ENCODE data around the gene MCF2L2.
"Not testable (repeated sequence)": the region's sequence is repeated elsewhere in the genome, so short reads cannot be mapped to it uniquely, and the experiment has no call there.

GRCh38 chr3:183475764-183476162, 47.3 kb upstream of the MCF2L2 start:
- not testable (repeated sequence) for TF ChIP-seq POLR2AphosphoS5 (IDR thresholded peaks at IDR 0.05; ENCODE audit: low read depth); EZH2 (IDR thresholded peaks at IDR 0.05; ENCODE audit: low read depth, unreplicated experiment); REST (IDR thresholded peaks at IDR 0.05; ENCODE audit: unreplicated experiment); CTCF (conservative IDR thresholded peaks at IDR 0.05; ENCODE audit: low read depth in 2 of 2); CREB1 (CRISPR knock-in tag; IDR thresholded peaks at IDR 0.05; ENCODE audit: low read depth); JUNB (IDR thresholded peaks at IDR 0.05; ENCODE audit: unreplicated experiment); EZH2phosphoT487 (IDR thresholded peaks at IDR 0.05; ENCODE audit: unreplicated experiment); ZNF331 (CRISPR knock-in tag; IDR thresholded peaks at IDR 0.05; ENCODE audit: low read depth); NANOG (IDR thresholded peaks at IDR 0.05; ENCODE audit: borderline replicate concordance); STAT1 (IDR thresholded peaks at IDR 0.05; ENCODE audit: unreplicated experiment); ZNF114 (CRISPR knock-in tag; IDR thresholded peaks at IDR 0.05); ETS1 (IDR thresholded peaks at IDR 0.05)
- TF ChIP-seq, protein P1, sequence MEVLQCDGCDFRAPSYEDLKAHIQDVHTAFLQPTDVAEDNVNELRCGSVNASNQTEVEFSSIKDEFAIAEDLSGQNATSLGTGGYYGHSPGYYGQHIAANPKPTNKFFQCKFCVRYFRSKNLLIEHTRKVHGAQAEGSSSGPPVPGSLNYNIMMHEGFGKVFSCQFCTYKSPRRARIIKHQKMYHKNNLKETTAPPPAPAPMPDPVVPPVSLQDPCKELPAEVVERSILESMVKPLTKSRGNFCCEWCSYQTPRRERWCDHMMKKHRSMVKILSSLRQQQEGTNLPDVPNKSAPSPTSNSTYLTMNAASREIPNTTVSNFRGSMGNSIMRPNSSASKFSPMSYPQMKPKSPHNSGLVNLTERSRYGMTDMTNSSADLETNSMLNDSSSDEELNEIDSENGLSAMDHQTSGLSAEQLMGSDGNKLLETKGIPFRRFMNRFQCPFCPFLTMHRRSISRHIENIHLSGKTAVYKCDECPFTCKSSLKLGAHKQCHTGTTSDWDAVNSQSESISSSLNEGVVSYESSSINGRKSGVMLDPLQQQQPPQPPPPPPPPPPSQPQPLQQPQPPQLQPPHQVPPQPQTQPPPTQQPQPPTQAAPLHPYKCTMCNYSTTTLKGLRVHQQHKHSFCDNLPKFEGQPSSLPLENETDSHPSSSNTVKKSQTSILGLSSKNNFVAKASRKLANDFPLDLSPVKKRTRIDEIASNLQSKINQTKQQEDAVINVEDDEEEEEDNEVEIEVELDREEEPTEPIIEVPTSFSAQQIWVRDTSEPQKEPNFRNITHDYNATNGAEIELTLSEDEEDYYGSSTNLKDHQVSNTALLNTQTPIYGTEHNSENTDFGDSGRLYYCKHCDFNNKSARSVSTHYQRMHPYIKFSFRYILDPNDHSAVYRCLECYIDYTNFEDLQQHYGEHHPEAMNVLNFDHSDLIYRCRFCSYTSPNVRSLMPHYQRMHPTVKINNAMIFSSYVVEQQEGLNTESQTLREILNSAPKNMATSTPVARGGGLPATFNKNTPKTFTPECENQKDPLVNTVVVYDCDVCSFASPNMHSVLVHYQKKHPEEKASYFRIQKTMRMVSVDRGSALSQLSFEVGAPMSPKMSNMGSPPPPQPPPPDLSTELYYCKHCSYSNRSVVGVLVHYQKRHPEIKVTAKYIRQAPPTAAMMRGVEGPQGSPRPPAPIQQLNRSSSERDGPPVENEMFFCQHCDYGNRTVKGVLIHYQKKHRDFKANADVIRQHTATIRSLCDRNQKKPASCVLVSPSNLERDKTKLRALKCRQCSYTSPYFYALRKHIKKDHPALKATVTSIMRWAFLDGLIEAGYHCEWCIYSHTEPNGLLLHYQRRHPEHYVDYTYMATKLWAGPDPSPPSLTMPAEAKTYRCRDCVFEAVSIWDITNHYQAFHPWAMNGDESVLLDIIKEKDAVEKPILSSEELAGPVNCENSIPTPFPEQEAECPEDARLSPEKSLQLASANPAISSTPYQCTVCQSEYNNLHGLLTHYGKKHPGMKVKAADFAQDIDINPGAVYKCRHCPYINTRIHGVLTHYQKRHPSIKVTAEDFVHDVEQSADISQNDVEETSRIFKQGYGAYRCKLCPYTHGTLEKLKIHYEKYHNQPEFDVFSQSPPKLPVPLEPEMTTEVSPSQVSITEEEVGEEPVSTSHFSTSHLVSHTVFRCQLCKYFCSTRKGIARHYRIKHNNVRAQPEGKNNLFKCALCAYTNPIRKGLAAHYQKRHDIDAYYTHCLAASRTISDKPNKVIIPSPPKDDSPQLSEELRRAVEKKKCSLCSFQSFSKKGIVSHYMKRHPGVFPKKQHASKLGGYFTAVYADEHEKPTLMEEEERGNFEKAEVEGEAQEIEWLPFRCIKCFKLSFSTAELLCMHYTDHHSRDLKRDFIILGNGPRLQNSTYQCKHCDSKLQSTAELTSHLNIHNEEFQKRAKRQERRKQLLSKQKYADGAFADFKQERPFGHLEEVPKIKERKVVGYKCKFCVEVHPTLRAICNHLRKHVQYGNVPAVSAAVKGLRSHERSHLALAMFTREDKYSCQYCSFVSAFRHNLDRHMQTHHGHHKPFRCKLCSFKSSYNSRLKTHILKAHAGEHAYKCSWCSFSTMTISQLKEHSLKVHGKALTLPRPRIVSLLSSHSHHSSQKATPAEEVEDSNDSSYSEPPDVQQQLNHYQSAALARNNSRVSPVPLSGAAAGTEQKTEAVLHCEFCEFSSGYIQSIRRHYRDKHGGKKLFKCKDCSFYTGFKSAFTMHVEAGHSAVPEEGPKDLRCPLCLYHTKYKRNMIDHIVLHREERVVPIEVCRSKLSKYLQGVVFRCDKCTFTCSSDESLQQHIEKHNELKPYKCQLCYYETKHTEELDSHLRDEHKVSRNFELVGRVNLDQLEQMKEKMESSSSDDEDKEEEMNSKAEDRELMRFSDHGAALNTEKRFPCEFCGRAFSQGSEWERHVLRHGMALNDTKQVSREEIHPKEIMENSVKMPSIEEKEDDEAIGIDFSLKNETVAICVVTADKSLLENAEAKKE (CRISPR knock-in tag; IDR thresholded peaks at IDR 0.05) = not testable (repeated sequence)

Measured in GM23338 (cell line).